GM13977 (cell line): ENCODE results near the gene GFRA4.

ENCODE experiments used
- DNase-seq: peaks from one replicate; pipeline ENCODE4 v3.0.0; 2012; ENCODE audit warnings: low spot score
- in situ Hi-C: fragments of 300-500 bp; cut with MboI; formaldehyde crosslinking; loops from one replicate; pipeline ENCODE4 v1.12.0; 2022; ENCODE audit warnings: low sequenced_read_pairs, low pct_unique_long_range_greater_than_20kb, mixed read lengths, inconsistent platforms; ENCODE audit not compliant: unreplicated experiment
- TF ChIP-seq, protein P1 (sequence below): IDR thresholded peaks from 2 replicates; pipeline ENCODE4 v1.5.1; 2012; ENCODE audit warnings: mild to moderate bottlenecking, control low read depth; ENCODE audit not compliant: insufficient read depth; ENCODE audit errors: extremely low read depth, missing control alignments

The GFRA4 gene

DNA sequence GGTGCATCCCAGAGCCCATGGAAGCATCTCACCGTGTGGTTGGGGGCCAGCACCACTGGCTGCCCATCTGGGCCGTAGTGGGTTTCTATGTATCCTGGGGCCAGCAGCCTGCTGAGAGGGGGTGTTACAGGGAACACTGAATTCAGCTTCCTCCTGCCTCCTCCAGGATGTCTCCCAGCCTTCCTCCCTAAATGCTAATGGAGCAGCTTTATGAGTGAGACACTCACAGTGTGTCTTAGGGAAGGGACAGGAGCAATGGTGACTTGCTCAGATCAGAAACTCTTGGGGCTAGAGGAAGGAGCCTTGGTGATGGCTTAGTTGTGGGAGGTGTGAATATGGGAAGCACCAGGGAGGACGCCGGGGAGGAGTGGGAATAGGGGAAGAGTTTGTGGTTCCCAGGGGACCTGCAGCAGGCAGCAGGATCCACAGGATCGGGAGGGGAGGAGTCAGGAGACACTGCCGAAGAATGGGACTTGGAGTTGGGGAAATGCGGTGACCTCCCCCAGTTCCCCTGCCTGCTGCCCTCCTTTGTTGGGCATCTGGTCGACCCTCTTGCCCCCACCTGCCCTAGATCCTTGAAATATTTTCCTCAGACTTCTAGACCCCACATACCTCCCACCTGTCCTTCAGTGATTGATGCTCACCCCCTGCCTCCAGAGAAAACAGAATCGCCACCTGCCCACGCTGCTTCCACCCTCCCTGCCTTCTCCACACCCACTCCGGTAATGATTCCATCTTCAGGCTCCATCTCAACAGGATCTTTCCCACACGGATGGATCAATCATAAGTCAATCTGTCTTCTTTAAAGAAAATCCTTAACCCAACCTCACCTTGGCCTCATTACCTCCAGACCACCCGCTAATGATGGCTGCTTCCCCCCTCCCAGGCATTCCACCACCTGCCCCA, 12.0 kb upstream of the GFRA4 start:
- in situ Hi-C loops, result no loop called here
- TF ChIP-seq, protein P1, sequence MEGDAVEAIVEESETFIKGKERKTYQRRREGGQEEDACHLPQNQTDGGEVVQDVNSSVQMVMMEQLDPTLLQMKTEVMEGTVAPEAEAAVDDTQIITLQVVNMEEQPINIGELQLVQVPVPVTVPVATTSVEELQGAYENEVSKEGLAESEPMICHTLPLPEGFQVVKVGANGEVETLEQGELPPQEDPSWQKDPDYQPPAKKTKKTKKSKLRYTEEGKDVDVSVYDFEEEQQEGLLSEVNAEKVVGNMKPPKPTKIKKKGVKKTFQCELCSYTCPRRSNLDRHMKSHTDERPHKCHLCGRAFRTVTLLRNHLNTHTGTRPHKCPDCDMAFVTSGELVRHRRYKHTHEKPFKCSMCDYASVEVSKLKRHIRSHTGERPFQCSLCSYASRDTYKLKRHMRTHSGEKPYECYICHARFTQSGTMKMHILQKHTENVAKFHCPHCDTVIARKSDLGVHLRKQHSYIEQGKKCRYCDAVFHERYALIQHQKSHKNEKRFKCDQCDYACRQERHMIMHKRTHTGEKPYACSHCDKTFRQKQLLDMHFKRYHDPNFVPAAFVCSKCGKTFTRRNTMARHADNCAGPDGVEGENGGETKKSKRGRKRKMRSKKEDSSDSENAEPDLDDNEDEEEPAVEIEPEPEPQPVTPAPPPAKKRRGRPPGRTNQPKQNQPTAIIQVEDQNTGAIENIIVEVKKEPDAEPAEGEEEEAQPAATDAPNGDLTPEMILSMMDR, result no peak
- DNase-seq, result no peak

DNA sequence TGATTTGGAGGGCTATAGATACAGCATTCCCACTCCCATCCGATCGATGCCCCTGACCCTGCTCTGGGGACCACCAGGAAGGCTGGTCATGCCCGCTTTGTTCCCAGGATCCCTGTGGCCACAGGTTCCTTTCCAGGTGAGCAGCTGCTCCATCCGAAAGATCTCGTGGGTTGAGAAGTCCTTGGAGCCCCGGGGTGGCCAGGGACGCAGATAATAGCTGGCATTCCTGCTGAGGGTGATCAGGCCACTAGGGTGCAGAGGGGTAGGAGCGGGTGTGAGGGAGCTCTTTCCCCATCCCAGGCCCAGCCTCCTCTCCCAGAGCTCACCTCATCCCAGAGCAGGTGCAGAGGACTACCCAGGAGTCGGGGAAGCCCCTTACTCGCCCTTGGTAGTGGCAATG, 11.2 kb upstream of the GFRA4 start:
- in situ Hi-C loops, result no loop called here
- TF ChIP-seq, protein P1, result no peak
- DNase-seq, result no peak

DNA sequence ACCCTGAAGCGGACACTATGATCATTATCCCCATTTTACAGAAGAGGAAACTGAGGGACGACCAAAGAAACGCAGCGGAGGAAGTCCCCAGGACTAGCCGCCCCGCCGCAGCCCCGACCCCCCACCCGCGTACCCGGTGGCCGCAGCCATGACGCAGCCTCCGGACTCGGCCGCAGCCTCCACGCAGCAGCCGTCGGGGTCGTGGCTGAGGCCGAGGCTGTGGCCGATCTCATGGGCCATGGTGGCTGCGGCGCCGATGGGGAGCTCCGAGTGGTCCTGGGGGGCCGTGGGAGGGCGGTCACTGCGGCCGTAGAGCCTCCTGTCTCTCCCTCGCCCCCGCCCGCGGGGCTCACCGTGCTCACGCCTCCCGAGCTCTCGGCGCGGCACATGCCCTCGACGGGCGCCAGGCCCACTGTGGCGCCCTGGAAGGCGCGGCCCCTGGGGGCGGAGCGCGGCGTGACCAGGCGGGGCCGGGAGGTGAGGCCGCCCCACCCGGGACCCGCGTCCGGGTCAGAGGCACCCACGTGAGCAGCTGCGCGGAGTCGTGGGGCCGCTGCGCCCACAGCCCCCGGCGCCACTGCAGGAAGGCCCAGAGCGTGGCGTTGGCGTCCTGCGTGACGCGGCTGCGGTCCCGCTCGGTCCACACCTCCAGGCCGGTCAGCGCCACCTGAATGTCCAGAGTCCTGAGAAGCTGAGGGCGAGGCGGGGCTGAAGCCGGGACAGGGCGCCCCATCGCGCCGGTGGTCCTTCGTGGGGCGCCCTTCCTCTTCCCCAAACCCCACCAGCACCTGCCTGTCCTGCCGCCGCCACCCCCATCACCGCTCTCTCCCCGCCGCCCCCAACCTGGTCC, 10.2 kb upstream of the GFRA4 start:
- TF ChIP-seq, protein P1, result no peak
- in situ Hi-C loops, result no loop called here
- no peak for DNase-seq

GRCh38 chr20:3672547-3673171, 9.5 kb upstream of the GFRA4 start:
- TF ChIP-seq, protein P1, result no peak
- in situ Hi-C loops, result no loop called here
- no peak for DNase-seq

DNA sequence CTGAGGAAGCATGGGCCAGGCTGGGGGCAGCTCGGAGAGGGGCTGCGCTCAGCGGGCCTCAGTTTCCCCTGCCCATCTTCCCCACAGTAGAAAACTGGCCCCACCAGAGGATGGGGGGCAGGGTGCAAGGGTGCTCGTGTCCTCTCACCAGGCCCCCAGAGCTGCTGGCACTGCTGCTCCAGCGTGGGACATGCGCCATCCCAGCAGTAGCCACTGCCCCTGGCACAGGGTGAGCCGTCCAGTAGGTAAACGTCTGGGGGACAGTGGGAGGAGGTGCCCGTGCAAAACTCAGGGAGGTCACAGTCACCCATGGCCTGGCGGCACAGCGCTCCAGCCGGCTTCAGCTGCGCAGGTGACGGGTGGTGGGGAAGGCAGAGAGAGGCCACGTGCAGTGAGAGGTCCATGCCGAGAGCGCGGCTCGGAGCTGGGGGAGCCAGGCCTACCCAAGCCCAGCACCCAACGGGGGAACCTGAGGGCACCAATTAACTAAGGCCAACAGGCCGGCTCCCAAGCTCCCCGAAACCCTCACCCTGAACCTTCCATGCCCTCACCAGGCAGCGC, 8.9 kb upstream of the GFRA4 start:
- TF ChIP-seq, protein P1, result no peak
- in situ Hi-C loops, result no loop called here

DNA sequence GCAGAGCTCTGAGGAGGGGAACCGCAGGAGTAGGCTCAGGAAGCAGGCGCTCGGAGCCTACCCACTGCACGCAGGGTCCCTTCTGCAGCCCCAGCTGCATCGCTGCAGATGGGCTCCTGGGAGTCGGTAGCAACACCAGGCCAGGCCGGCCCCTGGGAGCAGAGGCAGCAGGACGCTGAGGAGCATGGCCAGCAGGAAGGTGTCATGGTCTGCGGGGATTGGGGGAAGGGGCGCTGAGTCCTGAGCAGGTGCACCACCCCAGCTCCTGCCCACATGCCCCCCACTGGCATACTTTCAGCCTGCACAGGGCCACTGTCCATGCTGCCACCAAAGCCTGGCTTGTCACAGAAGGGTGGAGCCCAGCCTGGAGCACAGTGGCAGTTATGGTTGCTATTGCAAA, 7.7 kb upstream of the GFRA4 start:
- no peak for DNase-seq
- in situ Hi-C loops, result no loop called here
- TF ChIP-seq, protein P1, result no peak

More for the DNA sequence above, 8.9 kb upstream of the GFRA4 start:
- DNase-seq, result no peak
